Testis (tissue), 3 donors: ENCODE data around the gene DBF4B. TPM values are rescaled to one million over a fixed set of nuclear protein-coding genes. Genes with fewer than 3 reads are reported as not detected.
"Not testable (repeated sequence)": the region's sequence is repeated elsewhere in the genome, so short reads cannot be mapped to it uniquely, and the experiment has no call there.

Experiments
- DNase-seq: peaks from one replicate; pipeline ENCODE4 v3.0.0-alpha.2; 2019
- H3K27ac ChIP-seq, 2 donors: fragments of 200-600 bp; sonication (generic); one replicate each; pipeline ENCODE4 v1.5.1; 2019
- H3K27me3 ChIP-seq: fragments of 200-600 bp; sonication (generic); one replicate; pipeline ENCODE4 v1.5.1; 2019
- H3K36me3 ChIP-seq: fragments of 200-600 bp; sonication (generic); one replicate; pipeline ENCODE4 v1.5.1; 2017; ENCODE audit warnings: low read depth; ENCODE audit errors: missing control alignments
- H3K4me1 ChIP-seq: fragments of 200-600 bp; sonication (generic); one replicate; pipeline ENCODE4 v1.5.1; 2019
- H3K4me3 ChIP-seq, 2 donors: fragments of 200-600 bp; sonication (generic); one replicate each; pipeline ENCODE4 v1.5.1; 2017 to 2019
- H3K9me3 ChIP-seq: fragments of 200-600 bp; sonication (generic); one replicate; pipeline ENCODE4 v1.5.1; 2017
- CTCF ChIP-seq, 3 experiments: fragments of 450-650 bp in 2 of 3; fragments of 200-600 bp in 1 of 3; sonication (generic) in 1 of 3; IDR thresholded peaks; one replicate each; pipeline ENCODE4 v1.5.1; 2016 to 2019; ENCODE audit warnings: antibody characterized with exemption in 3 of 3, mild to moderate bottlenecking in 2 of 3, moderate library complexity in 1 of 3
- POLR2A ChIP-seq: fragments of 450-650 bp; IDR thresholded peaks from one replicate; pipeline ENCODE4 v1.6.1; 2017; ENCODE audit warnings: antibody characterized with exemption, mild to moderate bottlenecking, moderate library complexity
- WGBS, 2 donors: methylation state at CpG; one replicate each; pipeline ENCODE4 v1.1.5; 2018; 5-methylcytosine and 5-hydroxymethylcytosine counted together
- intact Hi-C: fragments of 100-400 bp; cut with DNase I; formaldehyde crosslinking; loops from one replicate; pipeline ENCODE4 v1.15.1; 2023; ENCODE audit warnings: low total_unique reads
- polyA plus RNA-seq: library from polyadenylated mRNA; stranded (reverse); fragments of 350-450 nt; fragmentation: Illumina TruSeq; extraction: RNeasy Lipid Tissue Mini Kit (QIAGEN cat#74804); gene quantifications from one replicate; pipeline ENCODE4 v1.2.3, GENCODE V29; 2014; ENCODE audit warnings: low read depth, low replicate concordance; ENCODE audit not compliant: insufficient read depth
- total RNA-seq, 2 donors: library from RNA; depleted of rRNA; stranded (reverse); fragments of >200 nt; gene quantifications; one replicate each; pipeline ENCODE4 v1.2.3, GENCODE V29; 2016

Gene DBF4B
- total and polyA plus RNA-seq, 3 donors from 2014 or later, result 47.3 to 55.1 (median 50.2) TPM

GRCh38 chr17:44693609-44694008 is 14.9 kb upstream of the DBF4B start:
- intact Hi-C loops, result no loop called here
- H3K4me3 ChIP-seq, result no peak overlapping the region
- H3K4me1 ChIP-seq, result peaks cover 13% of the 10 kb centered on the region
- WGBS, 2 donors, result 84 to 88% methylated on average over 11 of the region's 11 CpGs
- H3K9me3 ChIP-seq, result no peaks in the 10 kb centered on the region
- no peaks in the 10 kb centered on the region for H3K27me3 ChIP-seq
- no peaks in the 10 kb centered on the region for H3K36me3 ChIP-seq
- no peak overlapping the region for H3K27ac ChIP-seq
- TF ChIP-seq POLR2A (no peak), CTCF (IDR thresholded peaks at IDR 0.05) (no peak)
- DNase-seq, result no peak

GRCh38 chr17:44700288-44700687 is 8.2 kb upstream of the DBF4B start:
- H3K27ac ChIP-seq, DNase-seq, intact Hi-C loops, H3K4me3 ChIP-seq, H3K36me3 ChIP-seq, H3K4me1 ChIP-seq, H3K9me3 ChIP-seq, H3K27me3 ChIP-seq: not testable (repeated sequence)
- 88 to 91% methylated on average over 10 of the region's 10 CpGs for WGBS, 2 donors

GRCh38 chr17:44707755-44708400 is 587 bp upstream of the DBF4B start:
- H3K27ac ChIP-seq, result peak overlapping the region; percentile 51 to 79
- TF ChIP-seq POLR2A (no peak), CTCF (IDR thresholded peaks at IDR 0.05) (no peak)
- no peaks in the 10 kb centered on the region for H3K36me3 ChIP-seq
- no peaks in the 10 kb centered on the region for H3K9me3 ChIP-seq
- peaks cover 11% of the 10 kb centered on the region for H3K4me1 ChIP-seq
- no peak for DNase-seq
- peak overlapping the region; percentile 84 to 89 for H3K4me3 ChIP-seq
- H3K27me3 ChIP-seq, result no peaks in the 10 kb centered on the region
- 17 to 24% methylated on average over 4 of the region's 4 CpGs for WGBS, 2 donors
- intact Hi-C loops, result no loop called here

GRCh38 chr17:44719444-44719843 is 11.0 kb downstream of the DBF4B start:
- TF ChIP-seq POLR2A (no peak), CTCF (IDR thresholded peaks at IDR 0.05) (no peak)
- no peaks in the 10 kb centered on the region for H3K36me3 ChIP-seq
- H3K9me3 ChIP-seq, result no peaks in the 10 kb centered on the region
- intact Hi-C loops, result no loop called here
- no peak overlapping the region for H3K27ac ChIP-seq
- DNase-seq, result no peak
- no peaks in the 10 kb centered on the region for H3K4me1 ChIP-seq
- H3K27me3 ChIP-seq, result no peaks in the 10 kb centered on the region
- H3K4me3 ChIP-seq, result no peak overlapping the region
- 92 to 95% methylated on average over 1 of the region's 1 CpG for WGBS, 2 donors

- Histone ChIP-seq H3K36me3 (no peaks in the 10 kb centered on the region), H3K4me3 (no peak overlapping the region), H3K9me3 (no peaks in the 10 kb centered on the region), H3K27me3 (no peaks in the 10 kb centered on the region), H3K27ac (no peak overlapping the region), H3K4me1 (no peaks in the 10 kb centered on the region)
- DNase-seq, result no peak
- intact Hi-C loops, result no loop called here
- 87 to 92% methylated on average over 5 of the region's 5 CpGs for WGBS, 2 donors
- TF ChIP-seq CTCF (IDR thresholded peaks at IDR 0.05), result no peak
- TF ChIP-seq POLR2A, result no peak
Observed at GRCh38 chr17:44722254-44722653, 13.8 kb downstream of the DBF4B start.

- H3K4me3 ChIP-seq, H3K27ac ChIP-seq, H3K36me3 ChIP-seq, H3K4me1 ChIP-seq, H3K9me3 ChIP-seq, intact Hi-C loops, H3K27me3 ChIP-seq, DNase-seq: not testable (repeated sequence)
- WGBS, 2 donors, result 94 to 97% methylated on average over 6 of the region's 6 CpGs
Observed at GRCh38 chr17:44726121-44726520, 17.7 kb downstream of the DBF4B start.
